Hair follicle dermal papilla cell (primary cell): ENCODE data around the gene ENTREP1. TPM values are rescaled to one million over a fixed set of nuclear protein-coding genes. Genes with fewer than 3 reads are reported as not detected.

Source experiments
- total RNA-seq: library from RNA; depleted of rRNA; stranded (reverse); fragments of >200 nt; gene quantifications from 2 replicates; pipeline ENCODE4 v1.2.3, GENCODE V29; 2012

The ENTREP1 gene
- not detected in 2 replicates for total RNA-seq

GRCh38 chr9:69324549-69325401 lies at the start of gene ENTREP1:
Gene ENTREP1, plus strand, starts transcription at chr9:69325215. Its CDS starts 95 bp downstream, at chr9:69325310.

Other genes starting within 250 kb of the ENTREP1 start
- 18.3 and 21.3 TPM in 2 replicates for gene TJP2, start 150.9 kb upstream of the ENTREP1 start, total RNA-seq